ENCODE data around the gene MED22.

- TF ChIP-seq, protein P1, sequence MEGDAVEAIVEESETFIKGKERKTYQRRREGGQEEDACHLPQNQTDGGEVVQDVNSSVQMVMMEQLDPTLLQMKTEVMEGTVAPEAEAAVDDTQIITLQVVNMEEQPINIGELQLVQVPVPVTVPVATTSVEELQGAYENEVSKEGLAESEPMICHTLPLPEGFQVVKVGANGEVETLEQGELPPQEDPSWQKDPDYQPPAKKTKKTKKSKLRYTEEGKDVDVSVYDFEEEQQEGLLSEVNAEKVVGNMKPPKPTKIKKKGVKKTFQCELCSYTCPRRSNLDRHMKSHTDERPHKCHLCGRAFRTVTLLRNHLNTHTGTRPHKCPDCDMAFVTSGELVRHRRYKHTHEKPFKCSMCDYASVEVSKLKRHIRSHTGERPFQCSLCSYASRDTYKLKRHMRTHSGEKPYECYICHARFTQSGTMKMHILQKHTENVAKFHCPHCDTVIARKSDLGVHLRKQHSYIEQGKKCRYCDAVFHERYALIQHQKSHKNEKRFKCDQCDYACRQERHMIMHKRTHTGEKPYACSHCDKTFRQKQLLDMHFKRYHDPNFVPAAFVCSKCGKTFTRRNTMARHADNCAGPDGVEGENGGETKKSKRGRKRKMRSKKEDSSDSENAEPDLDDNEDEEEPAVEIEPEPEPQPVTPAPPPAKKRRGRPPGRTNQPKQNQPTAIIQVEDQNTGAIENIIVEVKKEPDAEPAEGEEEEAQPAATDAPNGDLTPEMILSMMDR (conservative IDR thresholded peaks at IDR 0.05 in 1 of 2, IDR thresholded peaks at IDR 0.05 in 1 of 2; ENCODE audit: low read depth in 1 of 2, low read length in 2 of 2): no peak
- no peak for TF ChIP-seq EZH2 (IDR thresholded peaks at IDR 0.05; ENCODE audit: low read length, missing control alignments)
Observed at GRCh38 chr9:133334161-133334560, 13.8 kb downstream of the MED22 start.
